Urinary bladder (tissue), 4 donors: ENCODE data around the gene PABPC1L. TPM values are rescaled to one million over a fixed set of nuclear protein-coding genes. Genes with fewer than 3 reads are reported as not detected.

ENCODE experiments used
- DNase-seq: peaks from one replicate; pipeline ENCODE4 v3.0.0-alpha.2; 2015; ENCODE audit errors: extremely low spot score
- H3K27ac ChIP-seq: one replicate; pipeline ENCODE4 v1.5.1; 2013; ENCODE audit warnings: low read depth, mild to moderate bottlenecking, moderate library complexity
- H3K36me3 ChIP-seq: one replicate; pipeline ENCODE4 v1.6.1; 2013; ENCODE audit warnings: mild to moderate bottlenecking, moderate library complexity; ENCODE audit not compliant: insufficient read depth
- H3K4me1 ChIP-seq: one replicate; pipeline ENCODE4 v1.6.1; 2013; ENCODE audit warnings: mild to moderate bottlenecking, moderate library complexity; ENCODE audit not compliant: insufficient read depth
- H3K4me3 ChIP-seq: one replicate; pipeline ENCODE4 v1.5.1; 2013; ENCODE audit warnings: low read depth, low read length
- WGBS: extraction: QIAGEN DNeasy Blood & Tissue Kit; methylation state at CpG from one replicate; pipeline ENCODE4 v1.1.7; 2013; 5-methylcytosine and 5-hydroxymethylcytosine counted together
- polyA plus RNA-seq: library from polyadenylated mRNA; stranded (reverse); fragments of 200-250 nt; gene quantifications from one replicate; pipeline ENCODE4 v1.2.3, GENCODE V29; 2013
- total RNA-seq: library from RNA; depleted of rRNA; stranded (reverse); fragments of >200 nt; gene quantifications from one replicate; pipeline ENCODE4 v1.2.3, GENCODE V29; 2014
- donor health status: healthy with polysubstance abuse.
- donor health status: healthy.

The PABPC1L gene
- total and polyA plus RNA-seq, 2 donors = 12.2 to 14.4 TPM

- Histone ChIP-seq H3K4me3 (peak within 1 kb of the TSS; percentile 91), H3K27ac (peak within 1 kb of the TSS; percentile 52), H3K36me3 (no peaks in the 10 kb centered on the region), H3K4me1 (no peaks in the 10 kb centered on the region)
- DNase-seq = peak; percentile 83
- under 1% methylated on average over 60 of the region's 60 CpGs for WGBS
Measured at GRCh38 chr20:44960103-44960852, 50.4 kb downstream of the PABPC1L start, which contains the start of gene TOMM34. Gene TOMM34 (minus strand): TSS chr20:44960397. CDS start chr20:44960333, 64 bp downstream.

DNA sequence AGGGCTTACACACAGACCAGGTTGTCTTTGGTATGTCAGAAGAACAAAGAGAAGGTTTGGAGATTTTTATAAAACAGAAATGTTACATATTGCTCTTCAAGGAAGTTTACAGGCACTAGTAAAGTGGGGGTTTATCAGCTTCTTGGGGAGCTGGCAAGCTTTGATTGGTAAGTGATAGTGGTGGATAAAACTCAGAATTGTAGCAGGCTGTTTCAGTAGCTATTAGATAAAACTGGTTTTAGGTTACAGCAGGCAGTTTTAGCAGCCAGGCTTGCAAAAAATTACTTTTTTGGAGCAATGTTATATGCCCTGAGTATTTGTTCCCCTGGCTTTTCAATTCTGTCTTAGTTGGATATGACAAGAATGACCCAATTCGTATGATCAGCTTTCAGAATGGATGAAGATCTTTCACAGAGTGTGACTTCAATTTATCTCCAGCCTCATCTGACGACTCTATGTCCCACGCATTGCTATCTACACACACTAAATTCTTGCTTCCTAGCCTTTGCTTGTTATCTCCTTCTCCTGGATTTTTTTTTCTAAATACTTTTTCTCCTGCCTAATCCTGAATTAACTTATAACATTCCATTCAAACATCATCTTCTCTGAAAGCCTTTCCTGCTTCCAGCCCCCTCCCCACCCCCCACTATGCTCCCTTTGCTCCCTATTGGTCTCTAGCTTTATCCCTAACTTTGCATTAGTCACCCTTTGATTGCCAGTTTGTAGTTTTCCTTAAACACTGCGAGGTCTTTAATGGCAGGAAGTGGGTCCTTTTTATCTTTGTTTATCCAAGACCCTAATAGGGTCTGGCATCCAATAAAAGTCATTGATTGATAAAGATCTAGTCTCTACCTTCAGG, 51.4 kb downstream of the PABPC1L start:
- Histone ChIP-seq H3K27ac (no peak overlapping the region), H3K36me3 (no peaks in the 10 kb centered on the region), H3K4me3 (no peak overlapping the region), H3K4me1 (no peaks in the 10 kb centered on the region)
- 35% methylated on average over 4 of the region's 4 CpGs for WGBS
- DNase-seq = no peak

DNA sequence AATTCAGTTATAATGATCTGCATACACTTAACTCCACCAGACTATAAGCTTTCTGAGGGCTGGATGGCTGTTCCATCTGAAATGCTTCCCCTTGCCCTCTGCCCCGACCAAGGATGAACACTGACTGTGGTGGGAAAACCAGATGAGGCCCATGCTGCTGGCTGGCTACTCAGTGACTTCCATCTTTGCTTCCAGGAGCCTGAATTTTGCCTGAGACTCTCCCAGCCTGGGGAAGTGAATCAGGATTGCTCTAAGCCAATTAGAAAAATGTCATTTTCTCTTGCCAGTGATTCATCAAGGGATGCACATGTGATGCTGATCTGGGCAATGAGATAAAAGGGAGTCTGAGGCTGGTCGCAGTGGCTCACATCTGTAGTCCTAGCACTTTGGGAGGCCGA, 52.0 kb downstream of the PABPC1L start:
- WGBS = 70% methylated on average over 3 of the region's 3 CpGs
- DNase-seq = no peak
- no peak overlapping the region for H3K27ac ChIP-seq
- no peaks in the 10 kb centered on the region for H3K36me3 ChIP-seq
- no peaks in the 10 kb centered on the region for H3K4me1 ChIP-seq
- no peak overlapping the region for H3K4me3 ChIP-seq

DNA sequence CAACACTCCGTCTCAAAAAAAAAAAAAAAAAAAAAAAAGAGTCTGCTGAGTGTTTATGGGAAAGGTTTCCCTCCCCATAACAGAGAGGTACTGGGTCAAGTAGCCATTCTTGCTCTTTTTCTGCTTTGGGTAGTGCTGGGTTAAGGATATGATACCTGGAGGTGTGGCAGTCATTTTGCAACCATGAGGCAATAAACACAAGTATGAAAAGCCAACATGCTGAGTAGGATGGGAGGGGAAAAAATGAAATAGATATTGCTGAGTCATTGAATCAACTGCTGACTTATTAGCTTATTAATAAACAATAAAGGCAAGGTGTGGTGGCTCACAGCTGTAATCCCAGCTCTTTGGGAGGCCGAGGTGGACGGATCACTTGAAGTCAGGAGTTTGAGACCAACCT, 52.6 kb downstream of the PABPC1L start:
- H3K4me1 ChIP-seq = no peaks in the 10 kb centered on the region
- no peak overlapping the region for H3K27ac ChIP-seq
- no peak overlapping the region for H3K4me3 ChIP-seq
- H3K36me3 ChIP-seq = no peaks in the 10 kb centered on the region
- no peak for DNase-seq
- 92% methylated on average over 3 of the region's 3 CpGs for WGBS

GRCh38 chr20:44963325-44964215, 53.7 kb downstream of the PABPC1L start:
- no peak for DNase-seq
- Histone ChIP-seq H3K27ac (no peak overlapping the region), H3K4me3 (no peak overlapping the region), H3K36me3 (no peaks in the 10 kb centered on the region), H3K4me1 (no peaks in the 10 kb centered on the region)
- WGBS = 65% methylated on average over 4 of the region's 4 CpGs

GRCh38 chr20:44965651-44966029, 55.8 kb downstream of the PABPC1L start:
- WGBS = 41% methylated on average over 5 of the region's 5 CpGs
- no peaks in the 10 kb centered on the region for H3K36me3 ChIP-seq
- no peaks in the 10 kb centered on the region for H3K4me1 ChIP-seq
- H3K27ac ChIP-seq = peak overlapping the region; percentile 72
- no peak for DNase-seq
- H3K4me3 ChIP-seq = peak overlapping the region; percentile 87

GRCh38 chr20:44966030-44966961, 56.4 kb downstream of the PABPC1L start, which contains the start of gene STK4:
Gene STK4 (plus strand): TSS chr20:44966512. CDS start chr20:44966569, 57 bp downstream.
- Histone ChIP-seq H3K27ac (peak within 1 kb of the TSS; percentile 72), H3K36me3 (no peaks in the 10 kb centered on the region), H3K4me1 (no peaks in the 10 kb centered on the region), H3K4me3 (peak within 1 kb of the TSS; percentile 87)
- WGBS = 1% methylated on average over 68 of the region's 68 CpGs
- DNase-seq = peak; percentile 76

- no peaks in the 10 kb centered on the region for H3K4me1 ChIP-seq
- H3K36me3 ChIP-seq = no peaks in the 10 kb centered on the region
- no peak for DNase-seq
- 46% methylated on average over 5 of the region's 5 CpGs for WGBS
- no peak overlapping the region for H3K27ac ChIP-seq
- H3K4me3 ChIP-seq = peak overlapping the region; percentile 87
Measured at GRCh38 chr20:44967207-44967807, 57.4 kb downstream of the PABPC1L start.

DNA sequence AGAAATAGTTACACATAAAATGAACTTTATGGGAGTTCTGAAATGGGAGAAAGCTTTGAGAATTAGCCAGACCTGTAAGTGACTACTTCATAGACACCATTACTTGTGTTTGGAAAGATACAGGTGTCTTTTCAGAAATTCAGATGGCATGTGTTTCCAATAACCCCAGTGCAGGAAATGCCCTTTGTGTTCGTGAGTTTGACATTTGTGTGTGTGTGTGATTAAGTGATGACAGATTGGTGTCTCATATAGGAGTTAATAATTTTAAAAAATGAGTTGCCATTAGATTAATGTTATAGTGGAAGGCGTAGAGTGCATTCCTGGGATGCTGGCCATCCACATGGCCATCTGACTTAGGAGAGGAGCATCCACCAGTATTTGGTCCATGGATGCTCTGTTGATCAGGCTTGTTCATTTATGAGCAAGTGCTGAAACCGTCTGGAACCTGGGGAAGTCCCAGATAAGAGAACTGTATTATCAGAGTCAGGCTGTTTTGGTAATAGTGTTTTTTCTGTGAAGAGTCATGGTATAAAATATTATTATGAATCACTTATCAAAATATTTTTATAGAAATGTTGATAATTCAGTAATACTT, 59.5 kb downstream of the PABPC1L start:
- Histone ChIP-seq H3K36me3 (no peaks in the 10 kb centered on the region), H3K4me3 (peak overlapping the region; percentile 7), H3K27ac (no peak overlapping the region), H3K4me1 (no peaks in the 10 kb centered on the region)
- DNase-seq = no peak
- 53% methylated on average over 3 of the region's 3 CpGs for WGBS

DNA sequence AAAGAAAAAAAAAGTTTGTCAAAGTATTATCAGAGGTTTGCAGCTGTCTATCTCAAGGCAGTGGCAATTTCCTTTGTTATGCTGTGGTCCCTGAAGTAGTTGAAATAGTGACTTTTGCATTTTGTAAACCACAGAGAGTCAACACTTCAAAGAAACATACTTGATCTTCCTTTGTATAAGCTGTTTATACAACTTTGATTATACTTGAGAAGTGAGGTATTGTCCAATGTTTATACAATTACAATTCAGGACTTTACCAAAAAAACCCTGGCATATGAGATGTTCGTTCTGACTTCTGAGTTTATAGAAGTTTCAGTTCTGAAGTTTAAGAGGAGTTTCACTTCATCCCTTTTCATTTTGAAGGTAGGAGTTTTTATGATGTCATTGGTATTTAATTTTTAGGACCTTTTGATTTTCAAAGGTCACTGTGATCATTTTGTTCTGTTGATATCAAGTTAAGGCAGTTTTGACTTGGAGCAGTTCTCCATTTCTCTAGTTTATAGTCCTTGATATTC, 60.4 kb downstream of the PABPC1L start:
- Histone ChIP-seq H3K4me1 (no peaks in the 10 kb centered on the region), H3K27ac (peak overlapping the region; percentile 19), H3K36me3 (peaks cover 2% of the 10 kb centered on the region), H3K4me3 (no peak overlapping the region)
- no peak for DNase-seq
- WGBS = 8% methylated on average over 1 of the region's 1 CpG

GRCh38 chr20:44973053-44973452, 63.2 kb downstream of the PABPC1L start:
- peak overlapping the region; percentile 67 for H3K27ac ChIP-seq
- no peak overlapping the region for H3K4me3 ChIP-seq

DNA sequence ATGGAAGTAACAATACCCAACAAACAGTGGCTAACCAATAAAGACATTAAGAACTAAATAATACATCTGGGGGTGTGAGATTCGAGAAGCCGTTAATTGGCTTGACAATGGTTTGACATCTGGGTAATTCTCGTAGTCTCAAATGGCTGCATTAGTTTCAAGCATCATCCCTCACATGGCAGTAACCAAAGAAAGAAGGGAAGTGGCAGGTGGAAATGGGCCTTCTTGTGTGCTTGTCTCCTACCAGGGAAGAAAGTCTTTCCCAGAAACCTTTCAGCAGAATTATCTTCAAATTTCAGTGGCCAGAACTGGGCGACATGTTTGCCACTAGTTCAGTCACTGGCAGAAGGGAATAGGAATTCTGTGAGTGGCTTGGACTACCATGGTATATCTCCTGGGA, 66.8 kb downstream of the PABPC1L start:
- no peak for DNase-seq
- H3K4me1 ChIP-seq = no peaks in the 10 kb centered on the region
- 96% methylated on average over 4 of the region's 4 CpGs for WGBS
- no peak overlapping the region for H3K27ac ChIP-seq
- H3K36me3 ChIP-seq = peaks cover 2% of the 10 kb centered on the region
- H3K4me3 ChIP-seq = no peak overlapping the region

More at GRCh38 chr20:44973053-44973452, 63.2 kb downstream of the PABPC1L start:
- peaks cover 2% of the 10 kb centered on the region for H3K36me3 ChIP-seq
- WGBS = 32% methylated on average over 2 of the region's 2 CpGs
- H3K4me1 ChIP-seq = no peaks in the 10 kb centered on the region
- no peak for DNase-seq
